A673 (cell line): Measurements from ENCODE around the gene TSSK2.
"Not testable (repeated sequence)": the region's sequence is repeated elsewhere in the genome, so short reads cannot be mapped to it uniquely, and the experiment has no call there.

ENCODE experiments used
- EZH2 ChIP-seq: fragments of 200-600 bp; sonication (generic); IDR thresholded peaks from 2 replicates; pipeline ENCODE4 v1.6.1; 2017; ENCODE audit warnings: borderline replicate concordance, low read depth, mild to moderate bottlenecking, mixed read lengths, antibody characterized with exemption, low read length; ENCODE audit not compliant: poor library complexity, severe bottlenecking
- TF ChIP-seq, protein P1 (sequence below): fragments of 300-800, 200-600 bp; sonication (generic); conservative IDR thresholded peaks from 2 replicates; pipeline ENCODE4 v1.5.1; 2017; ENCODE audit warnings: low read depth, mild to moderate bottlenecking, antibody characterized with exemption, low read length, moderate library complexity, mixed read lengths

DNA sequence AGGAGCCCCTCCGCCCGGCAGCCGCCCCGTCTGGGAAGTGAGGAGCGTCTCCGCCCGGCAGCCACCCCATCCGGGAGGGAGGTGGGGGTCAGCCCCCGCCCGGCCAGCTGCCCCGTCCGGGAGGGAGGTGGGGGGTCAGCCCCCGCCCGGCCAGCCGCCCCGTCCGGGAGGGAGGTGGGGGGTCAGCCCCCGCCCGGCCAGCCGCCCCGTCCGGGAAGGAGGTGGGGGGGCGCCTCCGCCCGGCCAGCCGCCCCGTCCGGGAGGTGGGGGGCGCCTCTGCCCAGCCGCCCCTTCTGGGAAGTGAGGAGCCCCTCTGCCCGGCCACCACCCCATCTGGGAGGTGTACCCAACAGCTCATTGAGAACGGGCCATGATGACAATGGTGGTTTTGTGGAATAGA lies 46.5 kb upstream of the TSSK2 start:
- TF ChIP-seq EZH2 = not testable (repeated sequence)
- TF ChIP-seq, protein P1, sequence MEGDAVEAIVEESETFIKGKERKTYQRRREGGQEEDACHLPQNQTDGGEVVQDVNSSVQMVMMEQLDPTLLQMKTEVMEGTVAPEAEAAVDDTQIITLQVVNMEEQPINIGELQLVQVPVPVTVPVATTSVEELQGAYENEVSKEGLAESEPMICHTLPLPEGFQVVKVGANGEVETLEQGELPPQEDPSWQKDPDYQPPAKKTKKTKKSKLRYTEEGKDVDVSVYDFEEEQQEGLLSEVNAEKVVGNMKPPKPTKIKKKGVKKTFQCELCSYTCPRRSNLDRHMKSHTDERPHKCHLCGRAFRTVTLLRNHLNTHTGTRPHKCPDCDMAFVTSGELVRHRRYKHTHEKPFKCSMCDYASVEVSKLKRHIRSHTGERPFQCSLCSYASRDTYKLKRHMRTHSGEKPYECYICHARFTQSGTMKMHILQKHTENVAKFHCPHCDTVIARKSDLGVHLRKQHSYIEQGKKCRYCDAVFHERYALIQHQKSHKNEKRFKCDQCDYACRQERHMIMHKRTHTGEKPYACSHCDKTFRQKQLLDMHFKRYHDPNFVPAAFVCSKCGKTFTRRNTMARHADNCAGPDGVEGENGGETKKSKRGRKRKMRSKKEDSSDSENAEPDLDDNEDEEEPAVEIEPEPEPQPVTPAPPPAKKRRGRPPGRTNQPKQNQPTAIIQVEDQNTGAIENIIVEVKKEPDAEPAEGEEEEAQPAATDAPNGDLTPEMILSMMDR = not testable (repeated sequence)
